Measurements from ENCODE around the gene FHIT.
"Not testable (repeated sequence)": the region's sequence is repeated elsewhere in the genome, so short reads cannot be mapped to it uniquely, and the experiment has no call there.

FHIT gene

GRCh38 chr3:59936472-59936871, 1314.8 kb downstream of the FHIT start:
- no peaks in the 10 kb centered on the region for H3K4me1 ChIP-seq (ENCODE audit: control insufficient read depth, insufficient read depth, low read length)
- H3K36me3 ChIP-seq (ENCODE audit: control insufficient read depth, insufficient read depth, low read length), result no peaks in the 10 kb centered on the region
- H3K9ac ChIP-seq (ENCODE audit: low read depth, low read length), result no peak overlapping the region
- H3K27me3 ChIP-seq (ENCODE audit: control insufficient read depth, insufficient read depth, low read length), result no peaks in the 10 kb centered on the region
- no peak overlapping the region for H3K4me3 ChIP-seq (ENCODE audit: low read depth, low read length)
- H3K9me3 ChIP-seq (ENCODE audit: control insufficient read depth, insufficient read depth, low read length), result no peaks in the 10 kb centered on the region

- no peaks in the 10 kb centered on the region for H3K9me3 ChIP-seq (ENCODE audit: control insufficient read depth, insufficient read depth, low read length)
- H3K4me3 ChIP-seq (ENCODE audit: low read depth, low read length), result no peak overlapping the region
- H3K4me1 ChIP-seq (ENCODE audit: control insufficient read depth, insufficient read depth, low read length), result no peaks in the 10 kb centered on the region
- no peak overlapping the region for H3K9ac ChIP-seq (ENCODE audit: low read depth, low read length)
- H3K27me3 ChIP-seq (ENCODE audit: control insufficient read depth, insufficient read depth, low read length), result no peaks in the 10 kb centered on the region
- H3K36me3 ChIP-seq (ENCODE audit: control insufficient read depth, insufficient read depth, low read length), result no peaks in the 10 kb centered on the region
Measured at GRCh38 chr3:59935025-59935424, 1316.2 kb downstream of the FHIT start.

- H3K27me3 ChIP-seq (ENCODE audit: control insufficient read depth, insufficient read depth, low read length); H3K4me1 ChIP-seq (ENCODE audit: control insufficient read depth, insufficient read depth, low read length); H3K36me3 ChIP-seq (ENCODE audit: control insufficient read depth, insufficient read depth, low read length); H3K9ac ChIP-seq (ENCODE audit: low read depth, low read length); H3K4me3 ChIP-seq (ENCODE audit: low read depth, low read length); H3K9me3 ChIP-seq (ENCODE audit: control insufficient read depth, insufficient read depth, low read length): not testable (repeated sequence)
Measured at GRCh38 chr3:59934560-59934959, 1316.7 kb downstream of the FHIT start.

GRCh38 chr3:59930170-59930569, 1321.1 kb downstream of the FHIT start:
- no peak overlapping the region for H3K9ac ChIP-seq (ENCODE audit: low read depth, low read length)
- no peaks in the 10 kb centered on the region for H3K9me3 ChIP-seq (ENCODE audit: control insufficient read depth, insufficient read depth, low read length)
- no peak overlapping the region for H3K4me3 ChIP-seq (ENCODE audit: low read depth, low read length)
- H3K4me1 ChIP-seq (ENCODE audit: control insufficient read depth, insufficient read depth, low read length), result no peaks in the 10 kb centered on the region
- H3K36me3 ChIP-seq (ENCODE audit: control insufficient read depth, insufficient read depth, low read length), result no peaks in the 10 kb centered on the region
- no peaks in the 10 kb centered on the region for H3K27me3 ChIP-seq (ENCODE audit: control insufficient read depth, insufficient read depth, low read length)

- H3K9me3 ChIP-seq (ENCODE audit: control insufficient read depth, insufficient read depth, low read length), result no peaks in the 10 kb centered on the region
- no peaks in the 10 kb centered on the region for H3K36me3 ChIP-seq (ENCODE audit: control insufficient read depth, insufficient read depth, low read length)
- H3K27me3 ChIP-seq (ENCODE audit: control insufficient read depth, insufficient read depth, low read length), result no peaks in the 10 kb centered on the region
- no peak overlapping the region for H3K9ac ChIP-seq (ENCODE audit: low read depth, low read length)
- no peaks in the 10 kb centered on the region for H3K4me1 ChIP-seq (ENCODE audit: control insufficient read depth, insufficient read depth, low read length)
- H3K4me3 ChIP-seq (ENCODE audit: low read depth, low read length), result no peak overlapping the region
Measured at GRCh38 chr3:59927056-59927455, 1324.2 kb downstream of the FHIT start.

GRCh38 chr3:59925946-59926345, 1325.3 kb downstream of the FHIT start:
- H3K9ac ChIP-seq (ENCODE audit: low read depth, low read length), result no peak overlapping the region
- H3K4me3 ChIP-seq (ENCODE audit: low read depth, low read length), result no peak overlapping the region
- no peaks in the 10 kb centered on the region for H3K27me3 ChIP-seq (ENCODE audit: control insufficient read depth, insufficient read depth, low read length)
- H3K9me3 ChIP-seq (ENCODE audit: control insufficient read depth, insufficient read depth, low read length), result no peaks in the 10 kb centered on the region
- H3K4me1 ChIP-seq (ENCODE audit: control insufficient read depth, insufficient read depth, low read length), result no peaks in the 10 kb centered on the region
- no peaks in the 10 kb centered on the region for H3K36me3 ChIP-seq (ENCODE audit: control insufficient read depth, insufficient read depth, low read length)

- H3K36me3 ChIP-seq (ENCODE audit: control insufficient read depth, insufficient read depth, low read length), result no peaks in the 10 kb centered on the region
- H3K27me3 ChIP-seq (ENCODE audit: control insufficient read depth, insufficient read depth, low read length), result no peaks in the 10 kb centered on the region
- H3K9me3 ChIP-seq (ENCODE audit: control insufficient read depth, insufficient read depth, low read length), result no peaks in the 10 kb centered on the region
- H3K9ac ChIP-seq (ENCODE audit: low read depth, low read length), result no peak overlapping the region
- H3K4me1 ChIP-seq (ENCODE audit: control insufficient read depth, insufficient read depth, low read length), result no peaks in the 10 kb centered on the region
- H3K4me3 ChIP-seq (ENCODE audit: low read depth, low read length), result no peak overlapping the region
Measured at GRCh38 chr3:59922192-59922591, 1329.1 kb downstream of the FHIT start.

GRCh38 chr3:59920822-59921221, 1330.4 kb downstream of the FHIT start:
- Histone ChIP-seq H3K27me3 (ENCODE audit: control insufficient read depth, insufficient read depth, low read length) (no peaks in the 10 kb centered on the region), H3K36me3 (ENCODE audit: control insufficient read depth, insufficient read depth, low read length) (no peaks in the 10 kb centered on the region), H3K4me1 (ENCODE audit: control insufficient read depth, insufficient read depth, low read length) (no peaks in the 10 kb centered on the region), H3K9ac (ENCODE audit: low read depth, low read length) (no peak overlapping the region), H3K9me3 (ENCODE audit: control insufficient read depth, insufficient read depth, low read length) (no peaks in the 10 kb centered on the region), H3K4me3 (ENCODE audit: low read depth, low read length) (no peak overlapping the region)

- Histone ChIP-seq H3K9me3 (ENCODE audit: control insufficient read depth, insufficient read depth, low read length) (no peaks in the 10 kb centered on the region), H3K4me1 (ENCODE audit: control insufficient read depth, insufficient read depth, low read length) (no peaks in the 10 kb centered on the region), H3K4me3 (ENCODE audit: low read depth, low read length) (no peak overlapping the region), H3K9ac (ENCODE audit: low read depth, low read length) (no peak overlapping the region), H3K36me3 (ENCODE audit: control insufficient read depth, insufficient read depth, low read length) (no peaks in the 10 kb centered on the region), H3K27me3 (ENCODE audit: control insufficient read depth, insufficient read depth, low read length) (no peaks in the 10 kb centered on the region)
Measured at GRCh38 chr3:59919586-59919985, 1331.7 kb downstream of the FHIT start.

- Histone ChIP-seq H3K27me3 (ENCODE audit: control insufficient read depth, insufficient read depth, low read length) (no peaks in the 10 kb centered on the region), H3K4me3 (ENCODE audit: low read depth, low read length) (no peak overlapping the region), H3K36me3 (ENCODE audit: control insufficient read depth, insufficient read depth, low read length) (no peaks in the 10 kb centered on the region), H3K4me1 (ENCODE audit: control insufficient read depth, insufficient read depth, low read length) (no peaks in the 10 kb centered on the region), H3K9me3 (ENCODE audit: control insufficient read depth, insufficient read depth, low read length) (no peaks in the 10 kb centered on the region), H3K9ac (ENCODE audit: low read depth, low read length) (no peak overlapping the region)
Measured at GRCh38 chr3:59914251-59914650, 1337.0 kb downstream of the FHIT start.

- Histone ChIP-seq H3K36me3 (ENCODE audit: control insufficient read depth, insufficient read depth, low read length) (no peaks in the 10 kb centered on the region), H3K9ac (ENCODE audit: low read depth, low read length) (no peak overlapping the region), H3K4me3 (ENCODE audit: low read depth, low read length) (no peak overlapping the region), H3K27me3 (ENCODE audit: control insufficient read depth, insufficient read depth, low read length) (no peaks in the 10 kb centered on the region), H3K4me1 (ENCODE audit: control insufficient read depth, insufficient read depth, low read length) (no peaks in the 10 kb centered on the region), H3K9me3 (ENCODE audit: control insufficient read depth, insufficient read depth, low read length) (no peaks in the 10 kb centered on the region)
Measured at GRCh38 chr3:59913645-59914044, 1337.6 kb downstream of the FHIT start.

- Histone ChIP-seq H3K36me3 (ENCODE audit: control insufficient read depth, insufficient read depth, low read length) (no peaks in the 10 kb centered on the region), H3K9me3 (ENCODE audit: control insufficient read depth, insufficient read depth, low read length) (no peaks in the 10 kb centered on the region), H3K27me3 (ENCODE audit: control insufficient read depth, insufficient read depth, low read length) (no peaks in the 10 kb centered on the region), H3K9ac (ENCODE audit: low read depth, low read length) (no peak overlapping the region), H3K4me3 (ENCODE audit: low read depth, low read length) (no peak overlapping the region), H3K4me1 (ENCODE audit: control insufficient read depth, insufficient read depth, low read length) (no peaks in the 10 kb centered on the region)
Measured at GRCh38 chr3:59908701-59909100, 1342.6 kb downstream of the FHIT start.

- Histone ChIP-seq H3K4me3 (ENCODE audit: low read depth, low read length) (no peak overlapping the region), H3K27me3 (ENCODE audit: control insufficient read depth, insufficient read depth, low read length) (no peaks in the 10 kb centered on the region), H3K9ac (ENCODE audit: low read depth, low read length) (no peak overlapping the region)
Measured at GRCh38 chr3:59908280-59908679, 1343.0 kb downstream of the FHIT start.

More at GRCh38 chr3:59908280-59908679, 1343.0 kb downstream of the FHIT start:
- H3K9me3 ChIP-seq (ENCODE audit: control insufficient read depth, insufficient read depth, low read length), result no peaks in the 10 kb centered on the region
- H3K36me3 ChIP-seq (ENCODE audit: control insufficient read depth, insufficient read depth, low read length), result no peaks in the 10 kb centered on the region
- H3K4me1 ChIP-seq (ENCODE audit: control insufficient read depth, insufficient read depth, low read length), result no peaks in the 10 kb centered on the region
